ENCODE data around the gene GNLY. TPM values are rescaled to one million over a fixed set of nuclear protein-coding genes. Genes with fewer than 3 reads are reported as not detected.

Gene GNLY
- total RNA-seq, 1 donor from 2014 or later: 0.65 TPM

DNA sequence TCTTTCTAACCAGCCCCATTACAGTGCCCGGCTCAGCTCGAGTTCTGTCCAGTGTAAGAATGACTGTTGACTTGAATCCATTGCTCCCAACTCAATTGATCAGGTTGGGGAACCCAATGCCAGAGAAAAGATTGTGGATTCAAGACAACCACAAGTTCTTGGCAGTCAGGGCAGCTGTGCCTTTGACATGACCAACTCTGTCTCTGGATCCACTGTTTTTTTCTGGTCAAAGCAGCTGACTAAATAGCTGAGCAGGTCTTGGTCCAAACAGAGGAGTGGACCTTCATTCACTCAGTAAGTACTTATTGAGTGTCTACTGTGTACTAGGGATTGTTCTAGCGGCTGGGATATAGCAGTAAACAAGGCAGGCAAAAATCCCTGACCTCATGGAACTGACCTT lies 53.3 kb downstream of the GNLY start:
- Histone ChIP-seq H2AFZ (replicated peaks) (no peak overlapping the region), H3K27me3 (peaks cover 77% of the 10 kb centered on the region), H3K4me3 (no peak overlapping the region), H3F3A (ENCODE audit: low read depth) (no peaks in the 10 kb centered on the region), H3K4me1 (peaks cover 18% of the 10 kb centered on the region), H3K79me2 (ENCODE audit: low read depth) (no peaks in the 10 kb centered on the region), H4K20me1 (ENCODE audit: low read depth) (peaks cover 6% of the 10 kb centered on the region), H3K27ac (no peak overlapping the region), H3K36me3 (no peaks in the 10 kb centered on the region), H3K9me3 (ENCODE audit: low read depth) (no peaks in the 10 kb centered on the region), H3K4me2 (no peak overlapping the region), H3K9ac (no peak overlapping the region)
- TF ChIP-seq, protein P1, sequence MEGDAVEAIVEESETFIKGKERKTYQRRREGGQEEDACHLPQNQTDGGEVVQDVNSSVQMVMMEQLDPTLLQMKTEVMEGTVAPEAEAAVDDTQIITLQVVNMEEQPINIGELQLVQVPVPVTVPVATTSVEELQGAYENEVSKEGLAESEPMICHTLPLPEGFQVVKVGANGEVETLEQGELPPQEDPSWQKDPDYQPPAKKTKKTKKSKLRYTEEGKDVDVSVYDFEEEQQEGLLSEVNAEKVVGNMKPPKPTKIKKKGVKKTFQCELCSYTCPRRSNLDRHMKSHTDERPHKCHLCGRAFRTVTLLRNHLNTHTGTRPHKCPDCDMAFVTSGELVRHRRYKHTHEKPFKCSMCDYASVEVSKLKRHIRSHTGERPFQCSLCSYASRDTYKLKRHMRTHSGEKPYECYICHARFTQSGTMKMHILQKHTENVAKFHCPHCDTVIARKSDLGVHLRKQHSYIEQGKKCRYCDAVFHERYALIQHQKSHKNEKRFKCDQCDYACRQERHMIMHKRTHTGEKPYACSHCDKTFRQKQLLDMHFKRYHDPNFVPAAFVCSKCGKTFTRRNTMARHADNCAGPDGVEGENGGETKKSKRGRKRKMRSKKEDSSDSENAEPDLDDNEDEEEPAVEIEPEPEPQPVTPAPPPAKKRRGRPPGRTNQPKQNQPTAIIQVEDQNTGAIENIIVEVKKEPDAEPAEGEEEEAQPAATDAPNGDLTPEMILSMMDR (IDR thresholded peaks at IDR 0.05): no peak
- no peak for TF ChIP-seq EZH2phosphoT487 (IDR thresholded peaks at IDR 0.05)
- no peak for TF ChIP-seq EZH2 (IDR thresholded peaks at IDR 0.05)
- Mint-ChIP-seq H3K27me3 (ENCODE audit: insufficient read depth, low read depth) (peaks cover 23% of the 10 kb centered on the region), H3K4me3 (no peak overlapping the region), H3K4me1 (peaks cover 66% of the 10 kb centered on the region), H3K27ac (no peak overlapping the region), H3K36me3 (no peaks in the 10 kb centered on the region), H3K9me3 (peaks cover 3% of the 10 kb centered on the region)
- no peak for DNase-seq (ENCODE audit: low spot score)

DNA sequence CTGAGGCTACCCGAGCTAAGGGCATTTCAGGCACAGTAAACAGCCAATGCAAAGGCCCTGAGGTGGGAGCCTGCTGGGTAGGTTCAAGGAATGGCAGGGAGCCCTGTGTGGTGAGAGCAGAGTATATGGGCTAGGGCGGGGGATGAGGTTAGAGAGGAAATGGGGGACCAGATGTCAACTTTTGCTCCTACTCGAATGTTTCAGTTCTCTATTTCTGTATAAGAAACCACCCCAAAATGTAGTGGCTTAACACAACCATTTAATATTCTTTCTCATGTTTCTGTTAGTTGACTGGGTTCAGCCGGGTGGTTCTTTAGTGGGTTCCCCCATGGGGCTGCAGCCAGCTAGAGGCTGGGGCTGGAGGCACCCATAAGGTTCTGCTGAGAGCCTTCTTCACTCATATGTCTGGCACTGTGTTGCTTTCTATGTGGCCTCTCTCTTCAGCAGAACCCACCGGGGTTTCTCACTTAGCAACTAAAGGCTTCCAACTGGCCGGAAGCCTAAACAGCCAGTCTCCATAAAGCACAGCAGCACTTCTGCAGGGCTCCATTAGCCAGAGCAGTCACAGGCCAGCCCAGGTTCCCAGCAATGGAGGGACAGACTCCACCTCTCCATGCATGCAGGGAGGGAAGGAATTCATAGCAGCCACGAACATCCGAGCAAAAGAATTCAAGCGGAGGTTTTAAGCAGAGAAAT lies 54.0 kb downstream of the GNLY start:
- Histone ChIP-seq H3K79me2 (ENCODE audit: low read depth) (no peaks in the 10 kb centered on the region), H4K20me1 (ENCODE audit: low read depth) (peaks cover 14% of the 10 kb centered on the region), H3K36me3 (no peaks in the 10 kb centered on the region), H3K9me3 (ENCODE audit: low read depth) (no peaks in the 10 kb centered on the region), H3K27ac (no peak overlapping the region), H3K4me2 (no peak overlapping the region), H3K4me1 (peaks cover 12% of the 10 kb centered on the region), H2AFZ (replicated peaks) (no peak overlapping the region), H3K4me3 (no peak overlapping the region), H3K27me3 (peaks cover 85% of the 10 kb centered on the region), H3K9ac (no peak overlapping the region), H3F3A (ENCODE audit: low read depth) (peaks cover 7% of the 10 kb centered on the region)
- peaks cover 3% of the 10 kb centered on the region for H3K9me3 Mint-ChIP-seq
- H3K4me1 Mint-ChIP-seq: peaks cover 64% of the 10 kb centered on the region
- no peaks in the 10 kb centered on the region for H3K36me3 Mint-ChIP-seq
- TF ChIP-seq EZH2 (IDR thresholded peaks at IDR 0.05): no peak
- no peak for TF ChIP-seq EZH2phosphoT487 (IDR thresholded peaks at IDR 0.05)
- TF ChIP-seq, protein P1 (IDR thresholded peaks at IDR 0.05): no peak
- H3K4me3 Mint-ChIP-seq: no peak overlapping the region
- peaks cover 22% of the 10 kb centered on the region for H3K27me3 Mint-ChIP-seq (ENCODE audit: insufficient read depth, low read depth)
- DNase-seq (ENCODE audit: low spot score): no peak
- no peak overlapping the region for H3K27ac Mint-ChIP-seq

Small RNA genes lying within 50 kb of the gene (small RNA-seq; reads per million reads assigned to genes)
- gene RNU1-38P: not detected

Other genes starting within 250 kb of the GNLY start
- 180 and 221 TPM in 2 replicates for gene MAT2A, start 155.2 kb upstream of the GNLY start, total RNA-seq (ENCODE audit: low replicate concordance)
- gene GGCX, start 132.9 kb upstream of the GNLY start, total RNA-seq (ENCODE audit: low replicate concordance): 29.7 and 41.7 TPM in 2 replicates
- 0.52 and 2.4 TPM in 2 replicates for gene VAMP8, start 116.8 kb upstream of the GNLY start, total RNA-seq (ENCODE audit: low replicate concordance)
- gene VAMP5, start 109.9 kb upstream of the GNLY start, total RNA-seq (ENCODE audit: low replicate concordance): not detected in 2 replicates
- gene RNF181, start 98.6 kb upstream of the GNLY start, total RNA-seq (ENCODE audit: low replicate concordance): 81.3 and 113 TPM in 2 replicates
- 7.2 and 12.5 TPM in 2 replicates for gene TMEM150A, start 91.7 kb upstream of the GNLY start, total RNA-seq (ENCODE audit: low replicate concordance)
- gene C2orf68, start 82.3 kb upstream of the GNLY start, total RNA-seq (ENCODE audit: low replicate concordance): 31.1 and 47.6 TPM in 2 replicates
- 85.3 and 87.3 TPM in 2 replicates for gene USP39, start 78.2 kb upstream of the GNLY start, total RNA-seq (ENCODE audit: low replicate concordance)
- not detected in 2 replicates for gene SFTPB, start 26.2 kb upstream of the GNLY start, total RNA-seq (ENCODE audit: low replicate concordance)
- 0.43 TPM in 1 of 2 replicates, not detected in the other for gene ATOH8, start 59.6 kb downstream of the GNLY start, total RNA-seq (ENCODE audit: low replicate concordance)
- gene ST3GAL5, start 194.6 kb downstream of the GNLY start, total RNA-seq (ENCODE audit: low replicate concordance): 9.7 and 9.9 TPM in 2 replicates